HG03432 (cell line): ENCODE results near the gene AGTRAP.

ENCODE experiments used
- ATAC-seq: cut with Tn5 transposase; IDR thresholded peaks from one replicate; pipeline ENCODE4 v1.9.1; 2021; ENCODE audit warnings: mild to moderate bottlenecking, moderate library complexity; ENCODE audit not compliant: unreplicated experiment

Gene AGTRAP

DNA sequence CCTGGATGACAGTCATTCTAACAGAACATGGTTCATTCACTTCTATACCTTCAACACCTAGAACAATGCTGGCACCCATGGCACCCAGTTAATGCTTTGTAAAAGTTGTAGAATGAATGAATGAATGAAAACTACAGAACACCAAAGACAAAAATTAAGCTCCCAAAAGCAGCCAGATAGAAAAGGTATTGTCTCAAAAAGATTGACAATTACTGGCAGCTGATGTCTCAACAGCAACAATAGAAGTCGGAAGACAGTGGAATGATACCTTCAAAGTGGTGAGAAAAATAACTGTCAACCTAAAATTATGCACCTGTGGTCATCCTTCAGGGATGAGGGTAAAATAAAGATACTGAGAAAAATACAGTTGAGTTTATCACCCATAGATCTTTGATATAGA lies 21.1 kb downstream of the AGTRAP start:
- ATAC-seq, result no peak

DNA sequence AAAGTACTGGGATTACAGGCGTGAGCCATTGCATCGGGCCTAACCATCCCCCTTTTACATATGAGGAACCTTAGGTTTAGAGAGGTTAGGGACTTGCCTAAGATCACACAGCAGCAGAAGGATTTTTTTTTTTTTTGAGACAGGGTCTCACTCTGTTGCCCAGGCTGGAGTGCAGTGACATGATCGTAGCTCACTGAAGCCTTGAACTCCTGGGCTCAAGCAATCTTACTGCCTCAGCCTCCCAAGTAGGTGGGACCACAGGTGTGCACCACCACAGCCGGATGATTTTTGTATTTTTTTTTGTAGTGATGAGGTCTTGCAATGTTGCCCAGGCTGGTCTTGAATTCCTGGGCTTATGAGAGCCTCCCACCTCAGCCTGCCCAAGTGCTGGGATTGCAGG lies 23.9 kb downstream of the AGTRAP start:
- ATAC-seq, result no peak

- ATAC-seq, result no peak
Observed at GRCh38 chr1:11761285-11761684, 25.3 kb downstream of the AGTRAP start.

GRCh38 chr1:11761988-11762406 lies 26.1 kb downstream of the AGTRAP start, which contains the start of gene C1orf167:
Gene C1orf167, plus strand, starts transcription at chr1:11762193. Its CDS starts 2,208 bp downstream, at chr1:11764401.
- no peak for ATAC-seq

DNA sequence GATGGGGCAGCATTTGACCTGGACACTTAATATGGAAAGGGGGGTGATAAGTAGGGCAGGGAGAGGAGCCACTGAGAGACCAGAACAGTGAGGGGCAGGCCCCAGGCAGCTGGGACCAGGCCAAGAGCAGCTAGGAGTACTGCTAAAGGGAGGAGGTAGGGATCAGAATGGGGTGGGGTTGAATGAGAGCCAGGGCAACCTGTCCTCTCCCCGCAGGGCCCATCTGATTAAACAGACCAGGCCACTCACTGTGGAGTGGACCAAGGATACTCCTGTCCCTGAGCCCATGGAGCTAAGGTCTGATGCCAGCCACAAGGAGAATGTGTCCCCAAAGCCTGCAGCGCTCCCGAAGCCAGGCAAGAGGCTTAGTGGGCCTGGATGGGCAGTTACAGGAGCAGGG lies 28.2 kb downstream of the AGTRAP start:
- ATAC-seq, result no peak

GRCh38 chr1:11764519-11764918 lies 28.6 kb downstream of the AGTRAP start:
- no peak for ATAC-seq

- no peak for ATAC-seq
Observed at GRCh38 chr1:11765661-11766428, 29.9 kb downstream of the AGTRAP start.

DNA sequence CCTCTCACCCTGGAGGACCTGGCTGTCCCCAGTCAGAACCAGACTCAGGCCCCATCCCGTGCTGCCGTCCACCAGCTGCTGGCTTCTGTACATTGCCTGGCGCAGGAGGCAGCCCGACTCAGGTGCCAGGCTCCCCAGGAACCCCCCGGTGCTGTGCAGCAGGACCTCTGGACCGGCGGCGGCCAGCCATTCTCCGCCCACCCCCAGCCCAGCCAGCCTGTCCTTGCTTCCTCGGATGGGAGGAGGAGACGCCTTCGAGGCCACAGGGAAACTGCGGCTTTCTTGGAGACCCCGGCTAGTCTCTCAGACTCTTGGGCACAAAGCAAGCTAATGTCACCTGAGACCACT lies 30.5 kb downstream of the AGTRAP start:
- ATAC-seq, result no peak

DNA sequence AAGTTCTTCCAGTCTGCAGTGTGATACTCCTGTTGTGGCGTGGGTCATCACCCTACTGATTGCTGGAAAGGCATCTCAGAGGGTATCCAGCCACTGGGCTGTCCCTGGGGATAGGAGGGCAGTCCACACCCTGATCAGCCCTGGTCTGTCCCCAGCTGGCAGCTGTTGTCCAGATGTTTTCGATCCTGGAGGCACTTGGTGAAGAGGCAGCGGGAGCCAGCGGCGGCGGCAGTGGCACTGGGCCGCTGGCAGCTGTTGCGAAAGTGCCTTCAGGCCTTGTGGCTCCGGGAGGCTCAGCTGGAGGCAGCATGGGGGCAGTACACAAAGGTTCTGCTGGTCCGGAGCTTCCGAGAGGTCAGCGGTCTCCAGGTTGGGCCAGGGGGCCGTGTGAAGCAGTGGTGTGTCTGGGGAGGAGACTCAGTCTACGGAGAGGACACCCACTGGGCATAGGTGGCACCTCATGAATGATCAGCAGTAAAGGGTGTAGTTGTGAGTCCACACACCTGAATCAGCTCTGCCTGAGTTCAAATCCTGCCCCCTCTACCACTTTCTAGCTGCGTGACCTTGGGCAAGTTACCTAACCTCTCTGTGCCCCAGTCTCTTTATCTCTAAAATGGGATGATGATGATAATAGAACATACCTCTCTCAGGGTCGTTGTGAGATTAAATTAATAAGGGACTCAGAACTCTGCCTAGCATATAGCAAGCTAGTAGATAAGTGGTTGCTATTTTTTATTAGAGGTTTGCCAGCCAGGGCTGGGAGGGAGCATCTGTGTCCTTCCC lies 32.2 kb downstream of the AGTRAP start:
- no peak for ATAC-seq

DNA sequence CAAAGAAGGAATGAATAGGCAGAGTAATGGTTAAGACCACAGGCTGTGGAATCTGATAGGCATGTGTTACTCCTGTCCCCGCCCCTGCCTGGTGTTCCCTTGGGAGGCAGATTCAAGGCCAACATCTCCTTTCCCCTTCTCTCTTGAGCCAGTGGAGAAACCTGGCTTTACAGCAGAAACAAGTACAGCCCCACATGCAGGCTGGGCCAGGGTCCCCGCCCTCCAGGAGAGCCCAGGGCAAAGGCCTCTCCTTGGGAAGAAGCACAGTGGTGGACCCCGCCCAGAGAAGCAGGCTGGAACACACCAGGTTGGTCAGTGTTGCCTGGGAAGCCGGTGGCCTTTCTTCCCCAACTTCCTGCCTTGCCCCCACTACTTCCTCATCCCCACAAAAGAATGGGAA lies 32.9 kb downstream of the AGTRAP start:
- ATAC-seq, result no peak

DNA sequence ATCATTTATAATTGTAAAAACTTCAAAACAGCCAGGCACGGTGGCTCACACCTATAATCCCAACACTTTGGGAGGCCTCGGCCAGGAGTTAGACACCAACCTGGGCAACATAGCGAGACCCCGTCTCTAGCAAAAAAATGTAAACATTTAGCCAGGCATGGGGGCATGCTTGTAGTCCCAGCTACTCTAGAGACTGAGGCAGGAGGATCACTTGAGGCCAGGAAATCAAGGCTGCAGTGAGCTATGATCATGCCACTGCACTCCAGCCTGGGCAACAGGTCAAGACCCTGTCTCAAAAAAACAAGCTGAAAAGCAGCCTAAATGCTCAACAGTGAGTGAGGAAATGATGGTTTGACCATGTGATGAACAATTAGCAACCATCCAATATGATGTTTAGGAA lies 33.3 kb downstream of the AGTRAP start:
- no peak for ATAC-seq

- ATAC-seq, result no peak
Observed at GRCh38 chr1:11770011-11770410, 34.1 kb downstream of the AGTRAP start.

- ATAC-seq, result no peak
Observed at GRCh38 chr1:11771481-11772043, 35.6 kb downstream of the AGTRAP start.

GRCh38 chr1:11772458-11772857 lies 36.5 kb downstream of the AGTRAP start:
- ATAC-seq, result no peak

DNA sequence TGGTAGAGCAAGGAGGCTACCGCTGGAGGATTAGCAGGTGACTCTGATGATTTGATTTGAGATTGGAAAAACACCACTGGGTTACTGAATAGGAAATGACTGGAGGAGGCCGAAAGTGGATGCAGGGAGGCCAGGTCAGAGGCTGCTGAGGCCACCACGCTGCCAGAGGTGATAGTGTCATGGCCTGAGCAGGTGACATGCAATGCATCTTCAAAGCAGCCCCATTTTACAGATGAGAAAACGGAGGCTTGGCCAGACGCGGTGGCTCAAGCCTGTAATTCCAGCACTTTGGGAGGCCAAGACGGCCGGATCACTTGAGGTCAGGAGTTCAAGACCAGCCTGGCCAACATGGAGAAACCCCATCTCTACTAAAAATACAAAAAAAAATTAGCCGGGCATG lies 38.8 kb downstream of the AGTRAP start:
- ATAC-seq, result no peak

- ATAC-seq, result no peak
Observed at GRCh38 chr1:11777658-11778322, 41.9 kb downstream of the AGTRAP start.

DNA sequence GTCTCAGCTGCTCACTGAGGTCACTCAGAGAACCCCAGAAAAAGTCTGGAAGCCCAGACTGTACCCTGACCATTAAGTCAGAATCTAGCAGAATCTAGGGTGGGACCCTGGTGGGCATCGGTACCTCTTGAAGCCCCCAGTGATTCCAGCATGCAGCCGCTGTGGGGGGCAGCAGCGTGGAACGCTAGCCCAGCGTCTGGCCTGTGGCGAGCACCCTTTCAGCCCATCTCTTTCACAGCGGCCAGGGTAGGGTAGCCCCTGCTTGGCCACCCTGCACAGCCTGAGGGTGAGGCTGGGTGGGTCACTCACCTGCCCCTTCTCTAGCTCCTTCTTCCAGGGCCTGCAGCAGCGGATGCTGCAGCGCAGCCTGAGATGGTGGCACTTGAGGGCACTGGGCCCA lies 42.4 kb downstream of the AGTRAP start:
- no peak for ATAC-seq

DNA sequence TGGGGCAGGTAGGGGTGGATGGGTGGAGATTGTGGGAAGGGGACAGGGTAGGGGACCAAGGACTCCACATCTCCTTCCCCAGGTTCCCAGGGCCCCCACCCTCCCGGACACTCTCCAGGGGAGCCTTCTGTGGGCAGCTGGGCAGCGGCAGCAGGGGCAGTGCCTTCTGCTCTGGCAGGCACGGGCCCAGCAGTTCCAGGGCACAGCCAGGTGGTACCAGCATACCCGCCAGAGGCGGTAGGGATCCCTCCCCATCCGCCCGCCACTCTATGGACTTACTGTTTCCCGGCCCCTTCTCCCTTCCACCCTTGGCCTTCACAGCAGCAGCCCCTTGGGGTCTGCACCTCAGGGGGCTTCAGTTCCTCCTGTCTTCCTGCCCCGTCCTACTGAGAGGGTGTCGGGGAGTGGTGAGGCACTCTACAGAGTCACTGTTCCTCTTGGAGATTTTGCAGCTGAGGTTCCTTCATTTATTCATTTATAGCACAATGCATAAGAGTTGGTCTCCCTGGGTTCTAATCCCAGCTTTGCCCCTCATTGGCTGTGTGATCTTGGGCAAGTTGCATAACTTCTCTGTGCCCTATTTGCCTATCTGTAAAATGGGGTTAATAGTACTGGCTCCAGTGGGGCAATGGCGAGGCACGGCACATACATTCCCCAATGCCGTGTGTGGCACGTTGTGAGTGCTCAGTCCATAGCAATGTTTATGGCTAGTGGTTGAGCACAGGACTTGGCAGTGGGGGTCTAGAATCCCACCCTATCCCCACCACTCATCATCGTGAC lies 43.1 kb downstream of the AGTRAP start:
- ATAC-seq, result no peak

DNA sequence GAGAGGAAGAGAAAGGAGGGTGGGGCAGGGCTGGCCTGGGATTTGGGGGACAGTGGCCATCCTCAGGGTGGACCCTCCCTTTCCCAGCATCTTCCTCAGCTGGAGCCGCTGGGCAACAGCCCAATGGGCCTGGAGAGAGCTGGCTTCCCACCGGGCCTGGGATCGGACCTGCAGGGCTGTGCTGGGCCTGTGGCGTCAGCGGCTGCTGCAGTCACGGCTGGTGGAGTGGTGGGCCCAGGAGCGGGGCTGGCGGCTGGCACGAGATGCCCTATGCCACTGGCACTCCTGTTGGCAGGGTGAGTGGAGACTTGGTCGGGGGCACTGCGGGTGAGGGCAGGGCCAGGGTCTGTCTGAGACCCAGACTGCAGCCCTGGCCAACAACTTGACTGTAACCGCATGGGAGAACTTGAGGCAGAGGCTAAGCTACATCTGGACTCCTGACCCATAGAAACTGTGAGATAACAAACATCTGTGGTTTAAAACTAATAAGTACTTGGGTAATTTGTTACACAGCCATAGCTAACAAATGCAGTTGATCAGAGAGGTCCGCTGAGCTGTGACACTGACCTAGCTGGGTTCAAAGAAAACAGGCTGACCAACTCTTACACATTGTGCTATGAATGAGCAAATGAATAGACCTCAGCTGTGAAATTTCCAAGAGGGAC lies 43.9 kb downstream of the AGTRAP start:
- ATAC-seq, result no peak
